ENCODE data around the gene ZFYVE27. TPM values are rescaled to one million over a fixed set of nuclear protein-coding genes. Genes with fewer than 3 reads are reported as not detected.

The ZFYVE27 gene
- total RNA-seq, 1 experiment from 2014 or later = 41.6 TPM

DNA sequence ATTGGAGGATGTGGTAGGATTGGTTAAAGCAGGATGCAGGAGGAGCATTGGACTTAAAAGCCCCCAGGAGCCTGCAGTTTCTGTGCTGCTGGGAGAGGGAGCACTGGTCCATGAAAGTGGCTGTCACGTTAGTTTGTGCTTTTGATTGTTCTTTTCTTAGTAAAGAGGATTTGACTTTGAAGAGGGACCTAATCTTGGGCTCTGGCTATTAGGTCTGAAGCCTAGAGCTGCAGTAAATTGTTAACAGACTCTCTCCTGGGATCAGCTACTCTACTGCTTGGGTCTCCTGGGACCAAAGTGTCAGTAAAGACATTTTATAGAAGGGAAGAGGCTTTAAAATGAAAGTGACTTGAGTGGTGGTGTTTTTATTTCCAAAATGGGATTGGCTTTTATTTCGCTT, 3.7 kb downstream of the ZFYVE27 start:
- Histone ChIP-seq H3K9me3 (no peaks in the 10 kb centered on the region), H3K4me3 (ENCODE audit: low read depth, low read length) (no peak overlapping the region), H3K36me3 (ENCODE audit: control insufficient read depth, insufficient read depth, low read length) (peaks cover 6% of the 10 kb centered on the region; the same call in 1 of the 2 replicates), H3K4me1 (peaks cover 16% of the 10 kb centered on the region), H3K27me3 (replicated peaks; ENCODE audit: control insufficient read depth, insufficient read depth, low read length) (no peaks in the 10 kb centered on the region)
- TF ChIP-seq, protein P1, sequence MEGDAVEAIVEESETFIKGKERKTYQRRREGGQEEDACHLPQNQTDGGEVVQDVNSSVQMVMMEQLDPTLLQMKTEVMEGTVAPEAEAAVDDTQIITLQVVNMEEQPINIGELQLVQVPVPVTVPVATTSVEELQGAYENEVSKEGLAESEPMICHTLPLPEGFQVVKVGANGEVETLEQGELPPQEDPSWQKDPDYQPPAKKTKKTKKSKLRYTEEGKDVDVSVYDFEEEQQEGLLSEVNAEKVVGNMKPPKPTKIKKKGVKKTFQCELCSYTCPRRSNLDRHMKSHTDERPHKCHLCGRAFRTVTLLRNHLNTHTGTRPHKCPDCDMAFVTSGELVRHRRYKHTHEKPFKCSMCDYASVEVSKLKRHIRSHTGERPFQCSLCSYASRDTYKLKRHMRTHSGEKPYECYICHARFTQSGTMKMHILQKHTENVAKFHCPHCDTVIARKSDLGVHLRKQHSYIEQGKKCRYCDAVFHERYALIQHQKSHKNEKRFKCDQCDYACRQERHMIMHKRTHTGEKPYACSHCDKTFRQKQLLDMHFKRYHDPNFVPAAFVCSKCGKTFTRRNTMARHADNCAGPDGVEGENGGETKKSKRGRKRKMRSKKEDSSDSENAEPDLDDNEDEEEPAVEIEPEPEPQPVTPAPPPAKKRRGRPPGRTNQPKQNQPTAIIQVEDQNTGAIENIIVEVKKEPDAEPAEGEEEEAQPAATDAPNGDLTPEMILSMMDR (IDR thresholded peaks at IDR 0.05; ENCODE audit: insufficient read depth in 1 of 2, low read depth in 1 of 2, low read length in 1 of 2, severe bottlenecking in 1 of 2, unreplicated experiment in 1 of 2) = no peak
- DNase-seq = no peak
- Mint-ChIP-seq H3K4me1 (ENCODE audit: low read depth, unreplicated experiment) (peaks cover 30% of the 10 kb centered on the region), H3K27ac (ENCODE audit: unreplicated experiment) (no peak overlapping the region), H3K36me3 (ENCODE audit: insufficient read depth, unreplicated experiment) (peaks cover 71% of the 10 kb centered on the region), H3K4me3 (ENCODE audit: unreplicated experiment) (no peak overlapping the region), H3K9me3 (ENCODE audit: unreplicated experiment) (peaks cover 2% of the 10 kb centered on the region), H3K27me3 (ENCODE audit: insufficient read depth, unreplicated experiment) (no peaks in the 10 kb centered on the region)
- ChIA-PET POLR2A (no interaction called here), CTCF (no interaction called here)
- BruUV-seq (replicated peaks) = no TSS peak
- intact Hi-C loops (cut with micrococcal nuclease; ENCODE audit: unreplicated experiment) = no loop called here

DNA sequence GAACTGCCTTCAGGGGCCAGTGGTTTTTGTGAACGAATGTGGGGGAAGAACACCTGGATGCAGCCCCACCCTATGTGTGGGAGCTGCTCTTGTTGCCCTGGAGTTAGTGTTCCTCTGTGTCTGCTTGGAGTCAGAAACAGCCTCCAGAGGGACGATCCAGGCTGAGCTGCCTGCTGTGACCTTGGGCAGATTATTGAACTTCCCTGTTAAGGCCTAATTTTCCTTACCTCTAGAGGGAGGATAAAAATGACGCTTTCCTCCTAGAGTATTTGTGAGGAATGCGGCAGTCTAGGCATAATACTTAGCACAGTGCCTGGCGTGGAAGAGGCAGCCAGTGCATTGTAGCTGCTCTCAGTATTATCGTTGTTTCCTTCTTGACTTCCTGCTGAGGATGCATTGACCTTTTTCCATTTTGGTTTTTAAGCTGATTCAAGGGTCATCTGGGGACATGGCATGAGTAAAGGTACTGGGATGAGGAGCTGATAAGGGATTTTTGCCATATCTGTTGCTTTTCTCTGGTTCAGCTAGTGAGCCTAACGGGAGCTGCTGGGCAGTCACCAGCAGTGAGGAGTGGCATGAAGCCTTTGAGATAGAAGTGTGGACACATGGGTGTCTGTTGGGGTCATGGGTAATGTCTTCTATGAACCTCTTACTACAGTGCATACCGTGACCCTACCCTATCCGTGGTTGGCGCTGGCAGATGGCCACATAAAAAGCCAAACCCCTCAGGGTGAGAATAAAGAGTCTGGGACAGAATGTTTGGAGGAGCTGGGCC, 6.4 kb downstream of the ZFYVE27 start:
- DNase-seq = no peak
- Histone ChIP-seq H3K4me1 (peaks cover 12% of the 10 kb centered on the region), H3K9me3 (no peaks in the 10 kb centered on the region), H3K4me3 (ENCODE audit: low read depth, low read length) (no peak overlapping the region), H3K27me3 (replicated peaks; ENCODE audit: control insufficient read depth, insufficient read depth, low read length) (no peaks in the 10 kb centered on the region), H3K36me3 (ENCODE audit: control insufficient read depth, insufficient read depth, low read length) (peaks cover 6% of the 10 kb centered on the region; the same call in 1 of the 2 replicates)
- ChIA-PET POLR2A (interaction anchor here (1.2 kb wide), 1 partner anchor 56 kb away, joined by 4 read pairs; the partner anchor contains the start of gene AVPI1), CTCF (interaction anchor here (1.0 kb wide), 1 partner anchor 42 kb away, joined by 3 read pairs; no protein-coding TSS in a partner anchor)
- Mint-ChIP-seq H3K9me3 (ENCODE audit: unreplicated experiment) (no peaks in the 10 kb centered on the region), H3K27me3 (ENCODE audit: insufficient read depth, unreplicated experiment) (no peaks in the 10 kb centered on the region), H3K36me3 (ENCODE audit: insufficient read depth, unreplicated experiment) (peaks cover 78% of the 10 kb centered on the region), H3K4me3 (ENCODE audit: unreplicated experiment) (no peak overlapping the region), H3K27ac (ENCODE audit: unreplicated experiment) (no peak overlapping the region), H3K4me1 (ENCODE audit: low read depth, unreplicated experiment) (peaks cover 13% of the 10 kb centered on the region)
- TF ChIP-seq, protein P1 (IDR thresholded peaks at IDR 0.05; ENCODE audit: insufficient read depth in 1 of 2, low read depth in 1 of 2, low read length in 1 of 2, severe bottlenecking in 1 of 2, unreplicated experiment in 1 of 2) = no peak
- BruUV-seq (replicated peaks) = no TSS peak
- intact Hi-C loops (cut with micrococcal nuclease; ENCODE audit: unreplicated experiment) = no loop called here

DNA sequence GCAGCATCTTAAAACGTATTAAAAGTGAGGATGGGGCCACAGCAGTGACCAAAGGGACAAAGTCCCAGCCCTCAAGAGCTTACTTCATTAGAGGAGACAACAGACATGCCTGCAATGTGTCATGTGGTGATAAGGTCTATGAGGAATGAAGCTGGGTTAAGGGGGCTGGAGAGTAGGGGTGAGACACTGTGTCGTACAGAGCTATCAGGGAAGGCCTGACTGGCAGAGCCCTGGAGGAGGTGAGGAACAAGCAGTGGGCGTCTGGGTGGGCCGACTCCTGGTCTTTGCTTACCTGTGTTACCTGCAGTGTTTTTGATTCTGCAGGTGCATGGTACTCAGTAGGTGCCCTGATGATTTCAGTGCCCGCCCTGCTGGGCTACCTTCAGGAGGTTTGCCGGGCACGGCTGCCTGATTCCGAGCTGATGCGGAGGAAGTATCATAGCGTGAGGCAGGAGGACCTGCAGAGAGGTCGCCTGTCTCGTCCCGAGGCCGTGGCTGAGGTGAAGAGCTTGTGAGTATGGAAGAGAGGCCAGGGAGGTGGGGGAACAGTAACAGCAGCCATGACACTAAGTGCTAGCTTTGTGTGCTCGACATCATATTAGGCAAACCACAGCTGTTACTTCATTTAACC, 7.6 kb downstream of the ZFYVE27 start:
- Histone ChIP-seq H3K27me3 (replicated peaks; ENCODE audit: control insufficient read depth, insufficient read depth, low read length) (no peaks in the 10 kb centered on the region), H3K36me3 (ENCODE audit: control insufficient read depth, insufficient read depth, low read length) (peaks cover 5% of the 10 kb centered on the region; the same call in 1 of the 2 replicates), H3K9me3 (no peaks in the 10 kb centered on the region), H3K4me3 (ENCODE audit: low read depth, low read length) (no peak overlapping the region), H3K4me1 (peaks cover 12% of the 10 kb centered on the region)
- intact Hi-C loops (cut with micrococcal nuclease; ENCODE audit: unreplicated experiment) = no loop called here
- H3K36me3 Mint-ChIP-seq (ENCODE audit: insufficient read depth, unreplicated experiment) = peaks cover 77% of the 10 kb centered on the region
- H3K27me3 Mint-ChIP-seq (ENCODE audit: insufficient read depth, unreplicated experiment) = no peaks in the 10 kb centered on the region
- H3K4me3 Mint-ChIP-seq (ENCODE audit: unreplicated experiment) = no peak overlapping the region
- H3K9me3 Mint-ChIP-seq (ENCODE audit: unreplicated experiment) = no peaks in the 10 kb centered on the region
- H3K4me1 Mint-ChIP-seq (ENCODE audit: low read depth, unreplicated experiment) = peaks cover 13% of the 10 kb centered on the region
- TF ChIP-seq, protein P1 (IDR thresholded peaks at IDR 0.05; ENCODE audit: insufficient read depth in 1 of 2, low read depth in 1 of 2, low read length in 1 of 2, severe bottlenecking in 1 of 2, unreplicated experiment in 1 of 2) = no peak
- no TSS peak for BruUV-seq (replicated peaks)
- ChIA-PET POLR2A (interaction anchor here (1.2 kb wide), 1 partner anchor 57 kb away, joined by 4 read pairs; the partner anchor contains the start of gene AVPI1), CTCF (interaction anchor here (0.6 to 1.0 kb wide), 3 partner anchors 8 to 1584 kb away, joined by 3 to 7 read pairs (median 4); partner anchors contain the start of gene ZFYVE27)
- H3K27ac Mint-ChIP-seq (ENCODE audit: unreplicated experiment) = no peak overlapping the region
- no peak for DNase-seq
